NCI-H1105 treated with DMSO at 0.1 percent for 48 hours (cell line): ENCODE data around the gene HS3ST4.

Source experiments
- DNase-seq: peaks from one replicate; lab custom pipeline; 2025; lab: John Stamatoyannopoulos, UW

HS3ST4 gene

GRCh38 chr16:25827709-25828108, 135.9 kb downstream of the HS3ST4 start:
- DNase-seq, result no peak

- DNase-seq, result no peak
Measured at GRCh38 chr16:25828510-25828909, 136.8 kb downstream of the HS3ST4 start.

GRCh38 chr16:25832291-25832690, 140.5 kb downstream of the HS3ST4 start:
- DNase-seq, result no peak

GRCh38 chr16:25834101-25834500, 142.3 kb downstream of the HS3ST4 start:
- DNase-seq, result no peak

- no peak for DNase-seq
Measured at GRCh38 chr16:25835126-25835525, 143.4 kb downstream of the HS3ST4 start.

- DNase-seq, result peak; percentile 83
Measured at GRCh38 chr16:25838724-25839186, 147.0 kb downstream of the HS3ST4 start.

GRCh38 chr16:25841761-25842160, 150.0 kb downstream of the HS3ST4 start:
- peak; percentile 1 for DNase-seq

GRCh38 chr16:25845901-25846300, 154.1 kb downstream of the HS3ST4 start:
- DNase-seq, result no peak

GRCh38 chr16:25854141-25854540, 162.4 kb downstream of the HS3ST4 start:
- DNase-seq, result no peak

- DNase-seq, result no peak
Measured at GRCh38 chr16:25855063-25855462, 163.3 kb downstream of the HS3ST4 start.

- no peak for DNase-seq
Measured at GRCh38 chr16:25855818-25856217, 164.1 kb downstream of the HS3ST4 start.

- no peak for DNase-seq
Measured at GRCh38 chr16:25859645-25860044, 167.9 kb downstream of the HS3ST4 start.

GRCh38 chr16:25867041-25867440, 175.3 kb downstream of the HS3ST4 start:
- no peak for DNase-seq

- no peak for DNase-seq
Measured at GRCh38 chr16:25868106-25868505, 176.3 kb downstream of the HS3ST4 start.

- no peak for DNase-seq
Measured at GRCh38 chr16:25868706-25869370, 177.1 kb downstream of the HS3ST4 start.

GRCh38 chr16:25872369-25873070, 180.8 kb downstream of the HS3ST4 start:
- DNase-seq, result no peak

GRCh38 chr16:25874196-25874595, 182.4 kb downstream of the HS3ST4 start:
- DNase-seq, result no peak

GRCh38 chr16:25875956-25876598, 184.3 kb downstream of the HS3ST4 start:
- no peak for DNase-seq

GRCh38 chr16:25877103-25877502, 185.3 kb downstream of the HS3ST4 start:
- DNase-seq, result no peak

GRCh38 chr16:25886598-25886997, 194.8 kb downstream of the HS3ST4 start:
- no peak for DNase-seq

- no peak for DNase-seq
Measured at GRCh38 chr16:25888868-25889267, 197.1 kb downstream of the HS3ST4 start.

- no peak for DNase-seq
Measured at GRCh38 chr16:25893332-25893731, 201.6 kb downstream of the HS3ST4 start.

GRCh38 chr16:25894093-25894492, 202.3 kb downstream of the HS3ST4 start:
- DNase-seq, result no peak
